ENCODE data around the gene PTPRM. TPM values are rescaled to one million over a fixed set of nuclear protein-coding genes. Genes with fewer than 3 reads are reported as not detected.
A peak's percentile ranks its signal among the peaks of the same experiment; 100 is the strongest.

PTPRM gene
- total RNA-seq, 1 donor from 2014 or later, result 40.1 TPM

DNA sequence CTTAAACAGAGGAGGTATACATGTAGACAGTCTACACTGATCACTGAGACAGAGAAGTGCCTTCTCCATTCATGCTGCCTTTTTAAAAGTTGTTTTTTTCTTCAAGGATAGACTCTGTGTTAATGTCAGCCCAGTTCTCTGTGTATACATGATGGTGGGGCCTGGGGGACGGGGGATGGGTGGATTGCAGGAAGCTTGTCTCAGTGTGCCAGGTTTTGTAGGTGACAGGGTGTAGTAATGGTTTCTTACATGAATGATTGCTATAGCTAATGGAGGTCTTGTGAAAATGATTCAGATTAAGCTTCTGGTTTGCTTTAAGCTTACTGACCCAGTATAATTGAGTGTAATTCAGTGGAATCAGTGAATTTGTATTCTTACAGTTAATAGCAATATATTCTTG lies 423.6 kb downstream of the PTPRM start:
- DNase-seq (ENCODE audit: low read depth in 2 of 2), result no peak

DNA sequence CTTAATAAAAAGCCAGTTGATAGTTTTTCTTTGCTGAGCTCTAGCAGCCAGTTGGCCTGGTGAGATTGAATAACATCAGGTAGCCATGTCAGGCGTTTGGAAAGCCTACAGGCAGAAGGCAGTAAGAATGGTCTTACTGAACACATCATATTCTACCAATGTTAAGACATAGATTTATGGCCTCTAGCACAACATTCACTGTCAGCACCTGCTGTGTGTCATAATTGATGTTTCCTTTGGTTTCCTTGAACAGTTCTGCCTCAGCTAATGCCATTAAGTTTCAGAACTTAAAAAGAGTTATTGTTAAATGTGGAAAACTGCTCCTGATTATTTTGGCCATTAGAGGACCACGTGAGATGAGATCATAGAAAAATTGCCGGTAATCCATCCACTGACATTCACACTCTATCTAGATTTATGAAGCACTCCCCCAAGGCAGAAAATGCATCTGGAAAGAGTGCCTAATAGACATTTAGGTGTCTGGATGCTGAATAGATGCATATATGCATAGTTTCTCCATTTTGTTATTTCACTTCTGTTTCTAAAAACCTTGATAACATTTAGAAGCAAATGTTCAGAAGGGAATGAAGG lies 434.7 kb downstream of the PTPRM start:
- DNase-seq (ENCODE audit: low read depth in 2 of 2), result peak in 1 of 2 donors; percentile 30

DNA sequence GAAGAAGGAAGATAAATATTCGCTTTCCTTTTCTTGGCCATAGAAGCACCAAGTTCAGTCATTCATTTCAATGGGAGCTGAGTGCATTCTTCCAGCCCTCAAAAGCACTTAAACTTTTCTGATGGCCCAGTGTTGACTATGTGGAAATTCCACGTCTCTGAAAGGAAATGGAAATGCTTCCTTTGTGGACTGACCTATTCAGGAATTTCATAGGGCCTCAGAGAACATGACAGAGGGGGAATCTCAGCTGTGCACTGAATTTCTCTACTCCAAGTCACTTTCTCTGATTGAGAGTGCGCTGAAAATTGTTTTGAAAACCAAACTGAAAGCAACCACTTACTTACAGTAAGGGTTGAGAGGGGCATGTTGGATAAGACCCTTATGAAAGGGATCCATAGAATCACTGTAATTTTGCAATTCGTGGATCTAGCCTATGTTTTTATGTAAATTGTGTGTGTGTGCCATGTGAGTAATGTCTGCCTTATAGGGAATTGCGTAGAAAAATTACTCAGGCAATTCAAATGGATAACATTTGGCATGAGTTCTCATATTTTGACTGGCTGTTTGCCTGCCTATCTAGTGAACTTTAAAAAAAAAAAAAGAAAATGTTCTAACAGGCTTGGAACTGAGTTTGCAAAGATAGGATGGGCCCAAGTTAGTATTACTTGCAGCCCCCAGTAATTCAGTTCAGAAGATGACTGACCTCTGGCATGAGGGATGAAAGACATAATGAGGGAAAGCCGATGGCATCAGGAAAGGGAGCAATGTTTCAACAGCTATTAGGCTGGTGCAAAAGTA lies 437.0 kb downstream of the PTPRM start:
- DNase-seq (ENCODE audit: low read depth in 2 of 2), result peak; percentile 73 to 88

DNA sequence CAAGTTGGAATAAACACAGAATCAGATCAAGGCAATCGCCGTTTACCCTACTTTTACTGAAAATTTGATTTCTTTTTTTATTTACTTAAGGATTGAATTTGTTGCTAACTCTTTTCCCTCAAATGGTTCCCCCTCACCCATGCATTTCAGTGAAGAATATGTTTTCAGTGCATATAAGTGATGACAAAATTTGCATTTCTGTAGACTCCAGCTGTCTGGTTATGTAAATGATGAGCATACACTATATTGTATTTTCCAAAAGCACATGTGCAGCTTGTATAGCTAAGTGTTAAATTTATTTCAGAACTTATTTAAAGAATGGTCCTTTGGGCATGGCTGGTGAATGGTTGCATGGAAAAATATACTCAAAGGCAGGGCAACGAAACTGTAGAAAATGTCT lies 437.7 kb downstream of the PTPRM start:
- DNase-seq (ENCODE audit: low read depth in 2 of 2), result no peak

DNA sequence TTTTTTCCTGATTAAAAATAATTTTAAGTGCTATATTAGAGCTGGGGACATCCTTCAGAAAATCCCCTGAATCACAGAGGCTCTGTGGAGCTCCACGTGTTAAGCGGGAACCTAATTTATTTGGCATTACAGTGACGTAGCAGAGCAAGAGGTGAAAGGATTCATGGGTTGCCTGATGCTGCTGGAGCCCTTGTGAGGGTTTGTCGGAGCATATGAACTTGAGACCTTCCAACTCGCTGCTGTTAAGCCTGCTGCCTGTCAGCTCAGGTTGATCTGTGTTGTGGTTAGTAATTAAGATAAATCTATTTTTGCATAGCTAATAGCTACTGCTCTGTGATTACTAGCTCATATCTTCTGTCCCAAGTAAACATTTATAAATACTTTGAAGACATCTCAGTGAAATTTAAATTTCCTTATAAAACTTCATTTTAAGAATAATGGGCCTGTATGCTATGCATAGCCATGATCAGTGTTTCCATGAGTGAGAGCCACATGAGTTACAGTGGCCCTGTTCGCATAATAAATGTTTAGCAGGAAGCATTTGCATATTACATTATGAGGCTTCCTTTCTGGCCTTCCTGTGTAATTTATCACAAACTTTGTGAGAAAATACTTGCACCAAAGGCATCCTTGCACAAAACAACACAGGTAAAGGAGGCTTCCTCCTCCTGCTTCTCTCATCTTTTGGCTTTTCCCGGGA lies 438.9 kb downstream of the PTPRM start:
- DNase-seq (ENCODE audit: low read depth in 2 of 2), result no peak

- DNase-seq (ENCODE audit: low read depth in 2 of 2), result no peak
Measured at GRCh38 chr18:8006979-8007378, 439.9 kb downstream of the PTPRM start.

DNA sequence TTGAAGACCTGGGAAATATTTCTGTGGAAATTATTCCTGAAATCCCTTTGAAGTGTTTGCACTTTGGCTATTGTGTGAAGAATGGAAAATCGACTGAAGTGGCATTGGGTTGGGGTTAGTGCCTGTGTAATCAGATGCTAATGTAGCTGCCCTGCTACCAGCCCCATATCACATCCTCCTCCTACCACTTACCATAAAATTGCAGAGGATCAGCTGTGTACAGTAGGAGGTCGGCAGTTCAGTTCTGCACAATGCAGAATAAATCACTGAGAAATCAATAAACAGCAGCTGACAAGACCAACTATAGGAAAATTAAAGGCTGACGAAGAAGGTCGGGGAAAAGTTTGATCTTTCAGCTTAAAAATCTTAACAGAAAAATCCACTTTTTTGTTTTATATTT lies 440.9 kb downstream of the PTPRM start:
- DNase-seq (ENCODE audit: low read depth in 2 of 2), result no peak

GRCh38 chr18:8011361-8011760 lies 444.2 kb downstream of the PTPRM start:
- DNase-seq (ENCODE audit: low read depth in 2 of 2), result no peak

GRCh38 chr18:8011906-8012305 lies 444.8 kb downstream of the PTPRM start:
- DNase-seq (ENCODE audit: low read depth in 2 of 2), result no peak

DNA sequence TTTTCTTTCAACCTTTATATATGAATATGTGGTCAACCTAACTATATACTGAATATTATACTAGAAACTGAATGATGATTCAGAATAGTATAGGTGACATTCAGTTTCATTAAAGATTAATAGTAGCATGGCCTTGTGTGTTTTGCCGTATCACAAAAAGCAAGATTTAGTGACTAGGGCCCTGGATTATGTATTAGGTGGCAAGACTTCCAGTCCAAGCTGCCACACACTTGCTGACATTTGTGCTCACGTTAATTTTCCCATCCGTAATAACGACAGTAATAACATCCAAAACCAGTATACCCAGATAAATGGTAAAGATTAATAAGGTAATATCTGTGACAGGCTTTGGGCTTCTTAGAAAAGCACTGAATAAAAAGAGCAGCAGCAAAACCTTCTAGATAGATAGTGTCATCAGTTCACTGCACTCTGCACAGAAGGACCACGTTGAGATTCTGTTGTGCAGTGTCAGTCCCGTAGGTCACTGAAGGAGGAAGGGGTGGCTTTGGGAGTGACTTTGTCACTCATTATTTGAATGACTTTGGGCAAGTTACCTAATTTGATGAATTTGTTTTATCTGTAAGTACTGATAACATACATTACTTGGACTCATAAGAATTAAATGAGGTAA lies 451.7 kb downstream of the PTPRM start:
- no peak for DNase-seq (ENCODE audit: low read depth in 2 of 2)

GRCh38 chr18:8019600-8019999 lies 452.5 kb downstream of the PTPRM start:
- no peak for DNase-seq (ENCODE audit: low read depth in 2 of 2)

DNA sequence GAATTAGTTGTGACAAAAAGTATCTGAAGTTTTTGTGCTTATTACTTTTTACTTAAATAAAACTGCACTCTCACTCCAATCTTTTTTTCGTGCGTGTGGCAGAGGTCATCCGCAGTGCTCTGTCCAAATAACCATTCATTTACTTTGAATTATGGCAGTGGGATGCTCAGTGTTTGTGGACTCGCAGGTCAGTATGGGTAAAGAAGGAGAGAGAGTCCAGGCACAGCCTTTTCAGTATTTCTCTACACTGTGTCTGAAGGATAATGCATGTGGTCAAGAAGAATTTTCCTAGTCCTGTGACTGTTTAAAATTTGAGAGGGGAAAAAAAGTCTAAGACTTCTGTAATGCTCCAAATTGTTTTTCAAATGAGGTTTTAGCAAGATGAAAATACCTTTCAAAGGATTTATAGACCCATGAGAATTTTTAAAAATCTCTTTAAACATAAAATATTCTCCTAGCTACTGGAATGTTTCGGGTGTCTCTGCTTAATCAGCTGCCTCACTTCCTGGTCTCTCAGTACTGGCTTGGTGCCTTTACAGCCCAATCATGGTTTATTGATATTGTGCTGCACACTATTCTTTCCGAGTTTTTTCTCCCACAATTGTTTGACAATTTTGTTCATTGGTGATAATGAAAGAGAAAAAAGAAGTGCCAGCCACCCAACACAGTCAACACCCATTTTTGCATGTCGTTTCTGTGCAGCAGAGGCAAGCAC lies 453.2 kb downstream of the PTPRM start:
- DNase-seq (ENCODE audit: low read depth in 2 of 2), result peak in 1 of 2 donors; percentile 34

DNA sequence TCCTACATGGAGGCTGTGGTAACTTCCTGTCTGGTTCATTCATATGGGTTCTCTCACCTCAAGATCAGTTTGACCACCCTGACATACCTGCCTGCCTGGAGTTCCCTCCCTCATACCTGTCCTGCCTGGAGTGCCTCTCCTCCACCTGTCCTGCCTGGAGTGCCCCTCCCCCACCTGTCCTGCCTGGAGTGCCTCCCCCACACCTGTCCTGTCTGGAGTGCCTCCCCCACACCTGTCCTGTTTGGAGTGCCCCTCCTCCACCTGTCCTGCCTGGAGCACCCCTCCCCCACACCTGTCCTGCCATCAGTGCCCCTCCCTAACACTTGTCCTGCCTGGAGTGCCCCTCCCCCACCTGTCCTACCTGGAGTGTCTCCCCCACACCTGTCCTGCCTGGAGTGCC lies 461.9 kb downstream of the PTPRM start:
- DNase-seq (ENCODE audit: low read depth in 2 of 2), result no peak

DNA sequence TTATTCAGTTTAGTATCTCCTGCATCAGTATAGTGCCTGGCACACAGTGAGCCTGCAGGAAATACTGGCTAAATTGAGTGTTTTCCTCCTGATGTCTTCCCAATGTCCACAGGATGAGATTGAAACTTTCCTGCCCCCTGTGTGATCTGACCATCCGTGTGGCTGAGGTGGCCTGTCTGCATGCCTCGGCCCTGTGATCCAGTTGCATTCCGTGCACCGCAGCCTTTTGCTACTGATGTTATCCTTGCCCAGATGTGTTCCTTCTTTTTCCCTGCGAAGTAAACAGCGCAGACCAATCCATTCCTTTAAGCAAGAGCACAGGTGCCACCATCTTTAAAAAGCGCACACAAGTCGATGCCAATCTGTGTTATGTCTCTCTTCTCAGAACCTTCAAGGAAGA lies 462.6 kb downstream of the PTPRM start:
- DNase-seq (ENCODE audit: low read depth in 2 of 2), result no peak

- no peak for DNase-seq (ENCODE audit: low read depth in 2 of 2)
Measured at GRCh38 chr18:8030201-8030600, 463.1 kb downstream of the PTPRM start.

DNA sequence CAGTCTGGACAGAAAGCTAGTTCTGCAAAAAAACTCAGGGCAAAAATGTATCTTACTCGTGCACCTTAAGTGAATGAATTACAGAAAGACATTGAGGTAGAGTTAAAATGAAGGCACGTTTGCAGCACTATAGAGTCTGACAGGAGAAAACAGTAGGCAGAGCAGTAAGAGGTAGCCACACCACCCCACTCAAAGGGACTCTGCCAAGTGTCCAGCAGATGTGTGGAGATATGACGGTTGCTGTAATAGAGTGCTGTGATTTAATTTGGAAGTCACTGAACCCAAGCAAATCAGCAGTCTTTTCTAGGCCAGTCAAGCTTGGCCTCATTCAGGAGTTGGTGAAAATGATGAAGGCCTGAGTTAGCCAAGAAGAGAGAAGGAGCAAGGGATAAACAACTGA lies 464.4 kb downstream of the PTPRM start:
- DNase-seq (ENCODE audit: low read depth in 2 of 2), result no peak

DNA sequence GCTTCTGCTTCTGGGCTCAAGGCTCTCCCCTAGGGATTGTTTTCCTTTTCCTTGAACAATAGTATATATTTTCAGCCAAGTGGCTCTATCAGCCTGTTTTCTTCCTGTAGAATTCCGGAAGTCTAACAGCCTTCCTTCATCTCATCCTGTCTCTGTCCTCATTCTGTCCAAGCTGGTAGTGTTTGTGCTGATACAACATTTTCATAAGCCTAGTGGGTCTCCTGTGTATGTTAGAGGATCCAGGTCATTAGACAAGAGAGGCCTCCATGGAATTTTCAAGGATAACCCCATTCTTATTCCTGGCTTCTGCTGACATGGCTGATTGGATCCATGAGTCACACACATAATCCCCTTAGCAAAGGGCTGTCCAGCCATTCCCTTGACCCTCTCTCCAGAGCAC lies 467.6 kb downstream of the PTPRM start:
- DNase-seq (ENCODE audit: low read depth in 2 of 2), result peak in 1 of 2 donors; percentile 6

GRCh38 chr18:8036551-8036950 lies 469.4 kb downstream of the PTPRM start:
- DNase-seq (ENCODE audit: low read depth in 2 of 2), result no peak

GRCh38 chr18:8037296-8037695 lies 470.2 kb downstream of the PTPRM start:
- DNase-seq (ENCODE audit: low read depth in 2 of 2), result no peak

DNA sequence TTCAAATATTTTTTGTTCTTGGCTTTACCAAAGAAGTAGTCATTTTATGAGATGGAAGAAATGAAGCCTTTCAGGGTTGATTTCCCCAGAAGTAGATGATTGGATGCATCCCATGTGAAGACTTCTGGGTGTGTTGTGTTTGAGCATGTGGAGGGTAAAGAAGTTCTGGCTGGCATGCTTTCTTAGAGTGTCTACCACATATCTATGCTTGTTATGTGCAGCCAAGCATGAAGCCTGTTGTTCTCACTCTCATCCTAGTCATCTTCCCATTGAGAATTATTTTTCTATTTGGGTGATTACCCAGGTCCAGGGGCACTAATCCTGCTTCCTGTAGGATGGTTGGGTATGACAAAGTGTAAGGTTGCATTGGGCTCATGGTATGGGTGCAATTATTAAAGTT lies 472.9 kb downstream of the PTPRM start:
- no peak for DNase-seq (ENCODE audit: low read depth in 2 of 2)

- DNase-seq (ENCODE audit: low read depth in 2 of 2), result no peak
Measured at GRCh38 chr18:8041526-8042111, 474.5 kb downstream of the PTPRM start.

Data from lung microvascular endothelial cell (primary cell).